HL-60 (cell line): ENCODE measurements around the gene FLNC.

ENCODE experiments used
- CTCF ChIP-seq: IDR thresholded peaks from one replicate; pipeline ENCODE4 v1.5.1; 2011; ENCODE audit warnings: low read length, control low read depth, inconsistent platforms; ENCODE audit not compliant: insufficient read depth
- GABPA ChIP-seq: IDR thresholded peaks from 2 replicates; pipeline ENCODE4 v1.6.1; 2012; ENCODE audit warnings: low read depth
- POLR2AphosphoS5 ChIP-seq: IDR thresholded peaks from 2 replicates; pipeline ENCODE4 v1.6.1; 2012; ENCODE audit warnings: low read depth
- REST ChIP-seq: IDR thresholded peaks from 2 replicates; pipeline ENCODE4 v1.6.1; 2012; ENCODE audit warnings: low read depth; ENCODE audit not compliant: insufficient replicate concordance
- SPI1 ChIP-seq: IDR thresholded peaks from 2 replicates; pipeline ENCODE4 v1.6.1; 2012; ENCODE audit warnings: low read depth, mild to moderate bottlenecking, borderline replicate concordance

GRCh38 chr7:128838981-128839731 is 8.9 kb downstream of the FLNC start:
- TF ChIP-seq CTCF (no peak), POLR2AphosphoS5 (no peak), SPI1 (no peak), GABPA (no peak), REST (no peak)
